ENCODE results near the gene XAB2. TPM values are rescaled to one million over a fixed set of nuclear protein-coding genes. Genes with fewer than 3 reads are reported as not detected.
"Not testable (repeated sequence)": the region's sequence is repeated elsewhere in the genome, so short reads cannot be mapped to it uniquely, and the experiment has no call there.

The XAB2 gene
- total RNA-seq, 1 experiment from 2014 or later, result 38.5 TPM

- DNase-seq (ENCODE audit: low read depth), result no peak
These were observed 50.2 kb downstream of the XAB2 start for GRCh38 chr19:7579182-7579581.

- DNase-seq (ENCODE audit: low read depth), result no peak
These were observed 51.2 kb downstream of the XAB2 start for GRCh38 chr19:7578127-7578526.

- not testable (repeated sequence) for DNase-seq (ENCODE audit: low read depth)
These were observed 51.9 kb downstream of the XAB2 start for GRCh38 chr19:7577422-7577821.

GRCh38 chr19:7575434-7576040 is 53.8 kb downstream of the XAB2 start:
- DNase-seq (ENCODE audit: low read depth), result peak; percentile 18

GRCh38 chr19:7570761-7571160 is 58.6 kb downstream of the XAB2 start:
- no peak for DNase-seq (ENCODE audit: low read depth)

Other genes with a start within 250 kb of the XAB2 start
- 0.20 and 0.74 TPM in 2 replicates for gene PEX11G, start 140.5 kb downstream of the XAB2 start, total RNA-seq (2014; rRNA removed; shearing (Covaris generic))
- gene ZNF358, start 113.4 kb downstream of the XAB2 start, total RNA-seq (2014; rRNA removed; shearing (Covaris generic)), result 27.2 and 55.4 TPM in 2 replicates
- 2.9 and 7.8 TPM in 2 replicates for gene MCOLN1, start 106.9 kb downstream of the XAB2 start, total RNA-seq (2014; rRNA removed; shearing (Covaris generic))
- 46.3 and 86.0 TPM in 2 replicates for gene PNPLA6, start 93.8 kb downstream of the XAB2 start, total RNA-seq (2014; rRNA removed; shearing (Covaris generic))
- 0.15 TPM in 1 of 2 replicates, not detected in the other for gene CAMSAP3, start 33.7 kb downstream of the XAB2 start, total RNA-seq (2014; rRNA removed; shearing (Covaris generic))
- 54.8 and 67.8 TPM in 2 replicates for gene PET100, start 248 bp upstream of the XAB2 start, total RNA-seq (2014; rRNA removed; shearing (Covaris generic))
- not detected in 2 replicates for gene PCP2, start 4.2 kb upstream of the XAB2 start, total RNA-seq (2014; rRNA removed; shearing (Covaris generic))
- gene STXBP2, start 7.6 kb upstream of the XAB2 start, total RNA-seq (2014; rRNA removed; shearing (Covaris generic)), result 0.30 and 2.8 TPM in 2 replicates
- gene RETN, start 39.5 kb upstream of the XAB2 start, total RNA-seq (2014; rRNA removed; shearing (Covaris generic)), result not detected in 2 replicates
- not detected in 2 replicates for gene MCEMP1, start 47.5 kb upstream of the XAB2 start, total RNA-seq (2014; rRNA removed; shearing (Covaris generic))
- gene TRAPPC5, start 51.3 kb upstream of the XAB2 start, total RNA-seq (2014; rRNA removed; shearing (Covaris generic)), result 89.9 and 101 TPM in 2 replicates
- not detected in 2 replicates for gene FCER2, start 72.6 kb upstream of the XAB2 start, total RNA-seq (2014; rRNA removed; shearing (Covaris generic))
- gene CLEC4G, start 102.6 kb upstream of the XAB2 start, total RNA-seq (2014; rRNA removed; shearing (Covaris generic)), result not detected in 2 replicates
- gene CD209, start 118.0 kb upstream of the XAB2 start, total RNA-seq (2014; rRNA removed; shearing (Covaris generic)), result not detected in 2 replicates
- not detected in 2 replicates for gene CLEC4M, start 133.7 kb upstream of the XAB2 start, total RNA-seq (2014; rRNA removed; shearing (Covaris generic))
- 20.7 and 29.2 TPM in 2 replicates for gene EVI5L, start 200.7 kb upstream of the XAB2 start, total RNA-seq (2014; rRNA removed; shearing (Covaris generic))
- gene PRR36, start 244.8 kb upstream of the XAB2 start, total RNA-seq (2014; rRNA removed; shearing (Covaris generic)), result not detected in 2 replicates

Data from M059J (cell line).